ENCODE results near the gene UBE2G2.

DNA sequence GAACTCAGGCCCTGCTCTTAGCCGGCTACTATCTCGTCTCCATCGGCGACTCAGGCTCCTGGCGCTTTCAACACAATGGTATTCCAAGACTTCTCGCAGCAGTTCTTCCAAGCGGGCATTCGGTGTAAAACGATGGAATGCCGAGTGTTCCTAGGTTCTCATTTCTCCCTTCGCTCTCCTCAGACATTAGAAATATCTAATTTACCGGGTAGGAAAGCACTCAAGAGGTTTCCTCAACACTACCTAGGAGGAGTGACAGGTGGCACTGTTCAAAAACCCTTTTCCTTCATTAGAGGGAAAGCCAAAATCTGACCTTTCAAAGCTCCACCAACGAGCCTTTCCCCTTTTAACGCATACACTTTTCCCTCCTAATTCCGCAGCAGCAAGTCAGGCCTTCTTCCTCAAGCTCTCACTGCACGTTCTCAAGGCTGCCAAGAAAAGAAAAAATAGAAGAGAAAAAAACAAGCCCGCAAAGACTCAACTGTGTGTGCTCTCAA lies 601 bp downstream of the UBE2G2 start:
- TF ChIP-seq, protein P1, sequence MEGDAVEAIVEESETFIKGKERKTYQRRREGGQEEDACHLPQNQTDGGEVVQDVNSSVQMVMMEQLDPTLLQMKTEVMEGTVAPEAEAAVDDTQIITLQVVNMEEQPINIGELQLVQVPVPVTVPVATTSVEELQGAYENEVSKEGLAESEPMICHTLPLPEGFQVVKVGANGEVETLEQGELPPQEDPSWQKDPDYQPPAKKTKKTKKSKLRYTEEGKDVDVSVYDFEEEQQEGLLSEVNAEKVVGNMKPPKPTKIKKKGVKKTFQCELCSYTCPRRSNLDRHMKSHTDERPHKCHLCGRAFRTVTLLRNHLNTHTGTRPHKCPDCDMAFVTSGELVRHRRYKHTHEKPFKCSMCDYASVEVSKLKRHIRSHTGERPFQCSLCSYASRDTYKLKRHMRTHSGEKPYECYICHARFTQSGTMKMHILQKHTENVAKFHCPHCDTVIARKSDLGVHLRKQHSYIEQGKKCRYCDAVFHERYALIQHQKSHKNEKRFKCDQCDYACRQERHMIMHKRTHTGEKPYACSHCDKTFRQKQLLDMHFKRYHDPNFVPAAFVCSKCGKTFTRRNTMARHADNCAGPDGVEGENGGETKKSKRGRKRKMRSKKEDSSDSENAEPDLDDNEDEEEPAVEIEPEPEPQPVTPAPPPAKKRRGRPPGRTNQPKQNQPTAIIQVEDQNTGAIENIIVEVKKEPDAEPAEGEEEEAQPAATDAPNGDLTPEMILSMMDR (IDR thresholded peaks at IDR 0.05; ENCODE audit: low read depth, low read length), result peak; percentile 27
- TF ChIP-seq, protein P2, sequence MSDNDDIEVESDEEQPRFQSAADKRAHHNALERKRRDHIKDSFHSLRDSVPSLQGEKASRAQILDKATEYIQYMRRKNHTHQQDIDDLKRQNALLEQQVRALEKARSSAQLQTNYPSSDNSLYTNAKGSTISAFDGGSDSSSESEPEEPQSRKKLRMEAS (IDR thresholded peaks at IDR 0.05; ENCODE audit: low read depth, low read length), result no peak

Measured in NB4 (cell line).